Osteoblast (primary cell): ENCODE data around the gene RAG1. TPM values are rescaled to one million over a fixed set of nuclear protein-coding genes. Genes with fewer than 3 reads are reported as not detected.
A peak's percentile ranks its signal among the peaks of the same experiment; 100 is the strongest.

Experiments
- DNase-seq: peaks from one replicate; pipeline ENCODE4 v3.0.0; 2011; ENCODE audit warnings: low spot score, mixed read lengths; ENCODE audit not compliant: insufficient read length; ENCODE audit errors: missing footprints
- H2AFZ ChIP-seq: 2 replicates; pipeline ENCODE4 v1.6.0; 2011; ENCODE audit warnings: mild to moderate bottlenecking, low read length
- H3K27ac ChIP-seq: 2 replicates; pipeline ENCODE4 v1.5.1; 2011; ENCODE audit warnings: mild to moderate bottlenecking, low read depth, low read length, moderate library complexity
- H3K27me3 ChIP-seq: 2 replicates; pipeline ENCODE4 v1.6.0; 2012; ENCODE audit warnings: mild to moderate bottlenecking, control low read depth, inconsistent platforms, low read length, moderate library complexity; ENCODE audit not compliant: insufficient read depth
- H3K36me3 ChIP-seq: 2 replicates; pipeline ENCODE4 v1.5.1; 2011; ENCODE audit warnings: mild to moderate bottlenecking, low read length, control low read depth, moderate library complexity; ENCODE audit not compliant: insufficient read depth
- H3K4me1 ChIP-seq: 2 replicates; pipeline ENCODE4 v1.5.1; 2011; ENCODE audit warnings: mild to moderate bottlenecking, low read length, control low read depth, moderate library complexity; ENCODE audit not compliant: insufficient read depth
- H3K4me2 ChIP-seq: 2 replicates; pipeline ENCODE4 v1.6.0; 2011; ENCODE audit warnings: mild to moderate bottlenecking, low read length; ENCODE audit not compliant: insufficient read depth
- H3K4me3 ChIP-seq: fragments of 200-600 bp; sonication (generic); 3 replicates; pipeline ENCODE4 v1.5.1; 2012; ENCODE audit warnings: mild to moderate bottlenecking, low read length, inconsistent platforms; ENCODE audit not compliant: insufficient read depth
- H3K79me2 ChIP-seq: 2 replicates; pipeline ENCODE4 v1.6.0; 2012; ENCODE audit warnings: mild to moderate bottlenecking, low read length, control low read depth, inconsistent platforms; ENCODE audit not compliant: insufficient read depth
- H3K9me3 ChIP-seq: 2 replicates; pipeline ENCODE4 v1.5.1; 2011; ENCODE audit warnings: low read depth, low read length, control low read depth
- H4K20me1 ChIP-seq: 2 replicates; pipeline ENCODE4 v1.6.0; 2012; ENCODE audit warnings: mild to moderate bottlenecking, low read length, control low read depth; ENCODE audit not compliant: insufficient read depth
- CTCF ChIP-seq: IDR thresholded peaks from 2 replicates; pipeline ENCODE4 v1.5.1; 2011; ENCODE audit warnings: mild to moderate bottlenecking, low read depth, low read length, moderate library complexity; ENCODE audit errors: extremely low read depth
- total RNA-seq: library from RNA; depleted of rRNA; stranded (reverse); fragments of >200 nt; gene quantifications from 2 replicates; pipeline ENCODE4 v1.2.3, GENCODE V29; 2012

RAG1 gene
- total RNA-seq, 1 donor, result 0.36 TPM

GRCh38 chr11:36566407-36567053, 1.3 kb upstream of the RAG1 start:
- no peaks in the 10 kb centered on the region for H3K9me3 ChIP-seq
- peaks cover 4% of the 10 kb centered on the region for H3K4me1 ChIP-seq
- TF ChIP-seq CTCF, result no peak
- H3K4me2 ChIP-seq, result no peak overlapping the region
- H3K79me2 ChIP-seq, result no peaks in the 10 kb centered on the region
- DNase-seq, result no peak
- H3K4me3 ChIP-seq, result no peak overlapping the region
- H4K20me1 ChIP-seq, result no peaks in the 10 kb centered on the region
- H3K27ac ChIP-seq, result no peak overlapping the region
- H3K36me3 ChIP-seq, result no peaks in the 10 kb centered on the region
- no peak overlapping the region for H2AFZ ChIP-seq
- peaks cover 37% of the 10 kb centered on the region for H3K27me3 ChIP-seq

- Histone ChIP-seq H3K9me3 (no peaks in the 10 kb centered on the region), H3K4me2 (no peak overlapping the region), H3K27me3 (peaks cover 41% of the 10 kb centered on the region), H2AFZ (no peak overlapping the region), H3K36me3 (no peaks in the 10 kb centered on the region), H3K4me3 (no peak overlapping the region), H3K79me2 (no peaks in the 10 kb centered on the region), H4K20me1 (no peaks in the 10 kb centered on the region), H3K4me1 (peaks cover 4% of the 10 kb centered on the region), H3K27ac (no peak overlapping the region)
- peak; percentile 42 for DNase-seq
- no peak for TF ChIP-seq CTCF
Observed at GRCh38 chr11:36569095-36569494, 1.3 kb downstream of the RAG1 start.

- peaks cover 13% of the 10 kb centered on the region for H3K27me3 ChIP-seq
- no peak for DNase-seq
- no peaks in the 10 kb centered on the region for H3K36me3 ChIP-seq
- H2AFZ ChIP-seq, result no peak overlapping the region
- no peak overlapping the region for H3K4me3 ChIP-seq
- no peaks in the 10 kb centered on the region for H4K20me1 ChIP-seq
- H3K4me1 ChIP-seq, result peaks cover 17% of the 10 kb centered on the region
- no peak for TF ChIP-seq CTCF
- no peak overlapping the region for H3K4me2 ChIP-seq
- H3K79me2 ChIP-seq, result no peaks in the 10 kb centered on the region
- H3K27ac ChIP-seq, result no peak overlapping the region
- no peaks in the 10 kb centered on the region for H3K9me3 ChIP-seq
Observed at GRCh38 chr11:36574486-36574885, 6.7 kb downstream of the RAG1 start.

GRCh38 chr11:36577373-36577772, 9.6 kb downstream of the RAG1 start:
- no peaks in the 10 kb centered on the region for H3K36me3 ChIP-seq
- H3K4me2 ChIP-seq, result peak overlapping the region; percentile 3
- H4K20me1 ChIP-seq, result no peaks in the 10 kb centered on the region
- H2AFZ ChIP-seq, result no peak overlapping the region
- peaks cover 4% of the 10 kb centered on the region for H3K27me3 ChIP-seq
- H3K79me2 ChIP-seq, result no peaks in the 10 kb centered on the region
- no peak for TF ChIP-seq CTCF
- no peak overlapping the region for H3K27ac ChIP-seq
- H3K4me1 ChIP-seq, result peaks cover 17% of the 10 kb centered on the region
- no peak overlapping the region for H3K4me3 ChIP-seq
- H3K9me3 ChIP-seq, result no peaks in the 10 kb centered on the region
- DNase-seq, result no peak
